CD4-positive, alpha-beta T cell treated with Interleukin-15 for 1 hour (primary cell): ENCODE results near the gene MACROD2.

ENCODE experiments used
- DNase-seq: peaks from one replicate; pipeline ENCODE4 v3.0.0-alpha.2; 2020

MACROD2 gene

GRCh38 chr20:14488756-14489479, 493.6 kb downstream of the MACROD2 start:
- DNase-seq = no peak

- no peak for DNase-seq
These were observed 494.2 kb downstream of the MACROD2 start for GRCh38 chr20:14489544-14489943.

- DNase-seq = no peak
These were observed 496.1 kb downstream of the MACROD2 start for GRCh38 chr20:14491436-14491835.

- no peak for DNase-seq
These were observed 498.1 kb downstream of the MACROD2 start for GRCh38 chr20:14493408-14493807.

- DNase-seq = no peak
These were observed 499.0 kb downstream of the MACROD2 start for GRCh38 chr20:14494355-14494754.

GRCh38 chr20:14495066-14495465, 499.8 kb downstream of the MACROD2 start:
- DNase-seq = no peak

GRCh38 chr20:14497004-14497403, 501.7 kb downstream of the MACROD2 start:
- no peak for DNase-seq

- DNase-seq = no peak
These were observed 503.5 kb downstream of the MACROD2 start for GRCh38 chr20:14498772-14499171.

- DNase-seq = no peak
These were observed 510.2 kb downstream of the MACROD2 start for GRCh38 chr20:14505476-14505875.

GRCh38 chr20:14507711-14508110, 512.4 kb downstream of the MACROD2 start:
- DNase-seq = no peak

- no peak for DNase-seq
These were observed 515.0 kb downstream of the MACROD2 start for GRCh38 chr20:14510341-14510740.

- DNase-seq = no peak
These were observed 517.5 kb downstream of the MACROD2 start for GRCh38 chr20:14512839-14513238.

GRCh38 chr20:14518648-14519047, 523.3 kb downstream of the MACROD2 start:
- DNase-seq = no peak

GRCh38 chr20:14521016-14521415, 525.7 kb downstream of the MACROD2 start:
- DNase-seq = no peak

GRCh38 chr20:14521436-14521835, 526.1 kb downstream of the MACROD2 start:
- no peak for DNase-seq

- no peak for DNase-seq
These were observed 527.3 kb downstream of the MACROD2 start for GRCh38 chr20:14522595-14522994.

GRCh38 chr20:14523090-14523489, 527.8 kb downstream of the MACROD2 start:
- no peak for DNase-seq

- DNase-seq = no peak
These were observed 530.1 kb downstream of the MACROD2 start for GRCh38 chr20:14525426-14525825.

GRCh38 chr20:14526891-14527290, 531.6 kb downstream of the MACROD2 start:
- DNase-seq = no peak

GRCh38 chr20:14531786-14532185, 536.5 kb downstream of the MACROD2 start:
- DNase-seq = no peak

- no peak for DNase-seq
These were observed 541.4 kb downstream of the MACROD2 start for GRCh38 chr20:14536738-14537137.

- DNase-seq = no peak
These were observed 543.1 kb downstream of the MACROD2 start for GRCh38 chr20:14538433-14538832.

- no peak for DNase-seq
These were observed 547.7 kb downstream of the MACROD2 start for GRCh38 chr20:14543040-14543439.

GRCh38 chr20:14544688-14545087, 549.4 kb downstream of the MACROD2 start:
- no peak for DNase-seq

GRCh38 chr20:14550655-14551054, 555.3 kb downstream of the MACROD2 start:
- no peak for DNase-seq
